ENCODE data around the gene FLOT2.

FLOT2 gene

DNA sequence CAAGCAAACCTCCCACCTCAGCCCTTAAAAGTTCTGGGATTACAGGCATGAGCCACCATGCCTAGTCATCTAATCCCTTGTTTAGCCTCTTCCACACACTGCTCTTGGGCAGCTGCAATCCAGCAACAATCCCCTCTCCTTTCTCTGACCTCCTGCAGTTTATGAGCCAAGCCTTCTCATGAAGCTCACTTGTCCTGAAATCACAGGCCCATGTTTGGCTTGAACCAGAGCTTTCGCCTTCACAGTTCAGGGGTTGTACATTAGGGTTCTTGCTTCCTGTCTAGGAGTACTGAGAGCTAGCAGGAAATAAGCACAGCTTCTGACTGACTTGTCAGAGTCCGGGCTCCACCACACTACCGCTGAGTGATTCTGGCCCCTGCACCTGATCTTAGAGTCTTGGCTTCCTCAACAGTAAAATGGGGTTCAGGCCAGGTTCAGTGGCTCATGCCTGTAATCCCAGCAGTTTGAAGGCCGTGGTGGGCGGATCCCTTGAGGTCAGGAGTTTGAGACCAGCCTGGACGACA, 26.4 kb downstream of the FLOT2 start:
- DNase-seq (ENCODE audit: low read depth) = no peak
- TF ChIP-seq, protein P1, sequence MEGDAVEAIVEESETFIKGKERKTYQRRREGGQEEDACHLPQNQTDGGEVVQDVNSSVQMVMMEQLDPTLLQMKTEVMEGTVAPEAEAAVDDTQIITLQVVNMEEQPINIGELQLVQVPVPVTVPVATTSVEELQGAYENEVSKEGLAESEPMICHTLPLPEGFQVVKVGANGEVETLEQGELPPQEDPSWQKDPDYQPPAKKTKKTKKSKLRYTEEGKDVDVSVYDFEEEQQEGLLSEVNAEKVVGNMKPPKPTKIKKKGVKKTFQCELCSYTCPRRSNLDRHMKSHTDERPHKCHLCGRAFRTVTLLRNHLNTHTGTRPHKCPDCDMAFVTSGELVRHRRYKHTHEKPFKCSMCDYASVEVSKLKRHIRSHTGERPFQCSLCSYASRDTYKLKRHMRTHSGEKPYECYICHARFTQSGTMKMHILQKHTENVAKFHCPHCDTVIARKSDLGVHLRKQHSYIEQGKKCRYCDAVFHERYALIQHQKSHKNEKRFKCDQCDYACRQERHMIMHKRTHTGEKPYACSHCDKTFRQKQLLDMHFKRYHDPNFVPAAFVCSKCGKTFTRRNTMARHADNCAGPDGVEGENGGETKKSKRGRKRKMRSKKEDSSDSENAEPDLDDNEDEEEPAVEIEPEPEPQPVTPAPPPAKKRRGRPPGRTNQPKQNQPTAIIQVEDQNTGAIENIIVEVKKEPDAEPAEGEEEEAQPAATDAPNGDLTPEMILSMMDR (conservative IDR thresholded peaks at IDR 0.05; ENCODE audit: low read depth, low read length) = no peak
- no peak overlapping the region for H3K4me3 ChIP-seq (ENCODE audit: low read length)

DNA sequence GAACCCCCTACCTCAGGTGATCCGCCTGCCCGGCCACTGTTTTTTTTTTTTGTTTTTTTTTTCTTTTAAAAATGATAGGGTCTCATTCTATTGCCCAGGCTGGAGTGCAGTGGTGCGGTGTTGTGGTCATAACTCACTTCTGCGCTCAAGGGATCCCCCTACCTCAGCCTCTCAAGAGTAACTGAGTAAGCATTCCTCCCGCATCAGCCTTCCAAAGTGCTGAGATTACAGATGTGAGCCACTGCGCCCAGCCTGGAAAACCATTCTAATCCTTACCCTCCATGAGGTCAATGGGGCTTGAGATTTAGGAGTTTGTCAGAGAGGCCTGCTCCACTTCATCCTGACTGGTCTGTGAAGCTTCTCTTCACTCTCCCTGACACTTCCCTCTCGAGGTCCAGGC, 30.3 kb downstream of the FLOT2 start:
- no peak for DNase-seq (ENCODE audit: low read depth)
- H3K4me3 ChIP-seq (ENCODE audit: low read length) = no peak overlapping the region
- TF ChIP-seq, protein P1 (conservative IDR thresholded peaks at IDR 0.05; ENCODE audit: low read depth, low read length) = no peak

DNA sequence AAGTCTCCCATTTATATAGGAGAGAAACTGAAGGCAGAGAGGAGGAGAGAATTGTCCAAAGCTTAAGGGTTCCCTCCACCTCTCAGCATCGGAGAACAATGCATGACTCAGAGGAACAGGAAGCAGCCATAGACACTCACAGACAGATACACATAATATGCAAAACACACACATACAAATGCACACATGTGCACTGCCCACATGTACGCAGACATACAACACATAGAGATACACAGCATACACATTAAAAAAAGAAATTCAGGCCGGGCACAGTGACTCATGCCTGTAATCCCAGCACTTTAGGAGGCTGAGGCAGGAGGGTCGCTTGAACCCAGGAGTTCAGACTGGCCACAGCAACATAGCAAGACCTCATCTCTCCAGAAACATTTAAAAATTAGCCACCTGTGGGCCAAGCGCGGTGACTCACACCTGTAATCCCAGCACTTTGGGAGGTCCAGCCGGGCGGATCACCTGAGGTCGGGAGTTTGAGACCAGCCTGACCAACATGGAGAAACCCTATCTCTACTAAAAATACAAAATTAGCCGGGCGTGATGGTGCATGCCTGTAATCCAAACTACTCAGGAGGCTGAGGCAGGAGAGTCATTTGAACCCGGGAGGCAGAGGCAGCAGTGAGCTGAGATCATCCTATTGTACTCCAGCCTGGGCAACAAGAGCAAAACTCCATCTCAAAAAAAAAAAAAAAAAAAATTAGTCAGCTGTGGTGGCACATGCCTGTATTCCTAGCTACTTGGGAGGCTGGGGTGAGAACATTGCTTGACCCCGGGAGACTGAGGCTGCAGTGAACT, 31.4 kb downstream of the FLOT2 start:
- H3K4me3 ChIP-seq (ENCODE audit: low read length) = no peak overlapping the region
- TF ChIP-seq, protein P1 (conservative IDR thresholded peaks at IDR 0.05; ENCODE audit: low read depth, low read length) = no peak
- no peak for DNase-seq (ENCODE audit: low read depth)

DNA sequence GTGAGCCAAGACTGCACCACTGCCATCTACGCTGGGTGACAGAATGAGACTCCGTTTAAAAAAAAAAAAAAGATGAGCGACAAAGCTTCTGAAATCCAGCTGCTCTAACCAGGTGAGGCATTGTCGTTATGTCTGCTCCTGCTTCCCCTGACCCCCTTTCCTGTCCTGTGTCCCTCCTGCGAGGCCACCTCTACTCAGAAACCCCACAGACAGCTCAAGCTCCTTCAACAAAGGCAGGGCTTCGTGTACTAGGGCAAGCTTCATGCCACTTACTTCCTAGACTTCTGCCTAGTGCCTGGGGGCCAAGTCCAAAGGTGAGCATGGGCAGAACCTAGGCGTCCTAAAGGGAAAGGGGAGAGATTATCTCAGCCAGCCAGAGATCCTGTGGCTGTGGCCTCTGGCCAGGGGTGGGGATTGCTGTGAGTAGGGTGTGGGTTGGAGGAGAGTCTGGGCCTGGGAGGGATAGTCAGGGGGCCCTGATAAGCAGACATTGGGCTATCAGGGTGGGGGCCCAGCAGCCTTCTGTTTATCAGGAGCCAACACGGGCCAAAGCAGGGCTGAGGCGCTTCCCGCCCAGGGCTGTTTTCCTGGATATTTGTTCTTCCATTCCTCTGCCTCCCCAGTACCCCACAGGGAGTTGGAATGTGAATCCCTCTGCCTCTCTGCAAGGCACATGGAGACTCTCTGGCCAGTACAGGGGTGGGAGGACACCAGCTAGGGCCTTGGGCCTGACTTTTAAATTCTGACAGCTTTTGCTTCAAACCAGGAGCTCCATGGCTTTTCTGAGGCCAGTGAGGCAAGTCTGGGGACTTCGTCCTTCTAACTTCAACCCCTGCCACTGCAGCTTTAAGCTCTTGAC, 32.3 kb downstream of the FLOT2 start:
- DNase-seq (ENCODE audit: low read depth) = no peak
- TF ChIP-seq, protein P1 (conservative IDR thresholded peaks at IDR 0.05; ENCODE audit: low read depth, low read length) = no peak
- no peak overlapping the region for H3K4me3 ChIP-seq (ENCODE audit: low read length)

DNA sequence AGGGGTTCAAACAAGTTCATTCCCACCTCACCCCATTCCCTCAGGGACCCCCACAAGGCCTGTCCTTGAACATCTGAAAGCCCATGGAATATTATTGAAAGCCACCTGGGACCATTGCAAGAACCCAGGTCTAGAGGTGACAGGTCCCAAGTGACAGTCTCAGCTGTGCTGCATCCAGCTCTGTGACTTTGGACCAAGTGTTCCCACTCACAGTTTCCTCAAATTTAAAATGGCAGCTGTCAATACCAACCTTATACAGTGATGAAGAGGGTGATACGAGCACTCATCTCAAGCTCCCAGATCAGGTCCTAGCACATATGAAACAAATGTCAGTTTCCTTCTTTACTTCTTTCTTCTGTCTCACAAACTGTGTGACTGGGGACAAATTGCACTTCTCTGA, 33.6 kb downstream of the FLOT2 start:
- H3K4me3 ChIP-seq (ENCODE audit: low read length) = no peak overlapping the region
- no peak for DNase-seq (ENCODE audit: low read depth)
- TF ChIP-seq, protein P1 (conservative IDR thresholded peaks at IDR 0.05; ENCODE audit: low read depth, low read length) = no peak

DNA sequence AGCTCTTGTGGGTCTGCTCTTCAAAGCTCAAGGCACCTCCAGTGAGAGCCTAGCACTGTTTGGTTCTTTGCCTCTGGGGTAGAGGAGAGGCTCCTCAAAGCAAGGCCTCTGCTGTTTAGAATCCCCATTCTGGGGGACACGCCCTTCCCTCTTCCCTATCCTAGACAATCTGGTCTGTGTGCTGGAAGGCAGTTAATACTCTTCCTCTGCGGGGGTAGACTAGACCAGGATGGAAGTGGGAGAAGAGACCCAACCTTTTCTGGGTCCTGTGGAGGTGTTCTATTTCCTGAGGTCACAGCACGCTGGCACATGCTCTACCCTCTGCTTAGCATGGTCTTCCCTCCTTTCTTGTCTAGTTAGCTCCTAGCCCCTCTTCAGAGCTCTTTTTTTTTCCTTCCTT, 35.0 kb downstream of the FLOT2 start:
- TF ChIP-seq, protein P1 (conservative IDR thresholded peaks at IDR 0.05; ENCODE audit: low read depth, low read length) = no peak
- H3K4me3 ChIP-seq (ENCODE audit: low read length) = no peak overlapping the region
- no peak for DNase-seq (ENCODE audit: low read depth)
